Measurements from ENCODE around the gene FOXC1. TPM values are rescaled to one million over a fixed set of nuclear protein-coding genes. Genes with fewer than 3 reads are reported as not detected.

Gene FOXC1
- polyA plus RNA-seq, 5 donors = 0.68 to 0.93 (median 0.81) TPM

DNA sequence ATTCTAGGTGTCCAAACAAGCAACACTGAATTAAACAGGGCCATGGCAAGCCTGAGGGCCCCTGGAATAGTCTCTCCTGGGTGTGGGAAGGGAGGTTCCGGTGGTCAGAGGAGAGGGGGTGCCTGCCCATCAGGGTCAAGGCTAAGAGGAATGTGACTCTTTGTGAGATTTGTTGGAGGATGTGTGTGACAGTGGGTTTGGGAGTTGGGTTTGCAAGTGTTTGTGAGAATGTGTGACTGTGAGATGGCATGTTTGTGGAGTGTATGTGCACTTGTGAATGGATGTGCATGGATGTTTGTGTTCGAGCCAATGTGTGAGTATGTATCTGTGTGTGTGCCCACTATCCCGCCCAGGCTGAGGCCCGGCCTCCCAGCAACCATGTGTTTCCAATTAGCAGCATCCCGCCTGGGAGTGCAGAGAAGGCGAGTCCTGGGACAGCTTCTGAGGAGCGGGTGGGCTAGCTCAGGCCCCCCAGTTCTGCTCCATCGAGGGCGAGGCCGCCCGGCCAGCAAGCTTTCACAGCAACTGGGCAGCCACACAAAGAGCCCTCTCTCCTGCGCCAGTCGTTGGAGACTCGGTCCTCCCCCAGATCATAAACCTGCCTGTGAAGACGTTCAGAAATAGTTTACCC, 12.6 kb downstream of the FOXC1 start:
- no peak for DNase-seq

DNA sequence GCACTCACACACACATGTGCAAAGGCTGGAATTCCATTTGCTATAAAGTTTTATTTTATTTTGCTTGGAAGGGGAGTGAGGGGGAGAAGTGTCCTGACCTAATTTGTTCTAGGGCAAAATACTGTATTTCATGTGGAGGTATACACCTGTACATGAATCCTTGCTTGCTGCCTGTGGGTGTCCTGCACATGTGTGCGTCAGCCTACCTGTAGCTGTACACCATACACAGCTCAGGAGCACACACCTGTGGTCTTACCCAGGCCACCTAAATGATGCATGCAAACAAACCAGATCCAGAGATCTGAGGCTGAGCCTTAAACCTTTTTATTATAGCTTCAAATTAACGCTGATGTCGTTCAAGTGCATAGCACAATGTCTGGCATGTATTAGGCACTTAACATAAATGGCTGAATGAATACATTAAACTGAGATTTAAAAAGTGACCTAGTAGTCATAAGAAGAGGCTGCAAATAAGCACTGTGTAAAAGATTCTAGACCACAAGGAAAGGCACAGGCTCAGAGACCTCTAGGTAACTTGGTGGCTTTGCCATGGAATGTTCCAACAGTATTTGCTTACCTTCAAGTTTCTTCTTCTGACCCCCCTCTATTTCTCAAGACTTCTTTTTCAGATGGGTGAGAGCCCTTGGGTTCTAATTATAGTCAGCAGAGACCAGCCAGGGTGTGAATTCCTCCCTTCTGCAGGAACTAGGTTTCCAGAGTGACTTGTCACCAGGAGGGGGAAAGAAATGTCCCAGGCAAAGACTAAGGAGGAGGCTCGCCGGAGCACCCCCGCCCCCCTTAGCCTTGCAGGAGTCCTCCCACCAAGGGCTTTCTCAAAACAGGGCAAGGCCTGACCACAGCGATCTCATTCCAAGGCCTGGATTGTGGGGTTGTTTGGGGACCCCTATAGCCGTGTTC, 13.4 kb downstream of the FOXC1 start:
- DNase-seq = no peak

GRCh38 chr6:1623769-1624057, 14.0 kb downstream of the FOXC1 start:
- DNase-seq = no peak

DNA sequence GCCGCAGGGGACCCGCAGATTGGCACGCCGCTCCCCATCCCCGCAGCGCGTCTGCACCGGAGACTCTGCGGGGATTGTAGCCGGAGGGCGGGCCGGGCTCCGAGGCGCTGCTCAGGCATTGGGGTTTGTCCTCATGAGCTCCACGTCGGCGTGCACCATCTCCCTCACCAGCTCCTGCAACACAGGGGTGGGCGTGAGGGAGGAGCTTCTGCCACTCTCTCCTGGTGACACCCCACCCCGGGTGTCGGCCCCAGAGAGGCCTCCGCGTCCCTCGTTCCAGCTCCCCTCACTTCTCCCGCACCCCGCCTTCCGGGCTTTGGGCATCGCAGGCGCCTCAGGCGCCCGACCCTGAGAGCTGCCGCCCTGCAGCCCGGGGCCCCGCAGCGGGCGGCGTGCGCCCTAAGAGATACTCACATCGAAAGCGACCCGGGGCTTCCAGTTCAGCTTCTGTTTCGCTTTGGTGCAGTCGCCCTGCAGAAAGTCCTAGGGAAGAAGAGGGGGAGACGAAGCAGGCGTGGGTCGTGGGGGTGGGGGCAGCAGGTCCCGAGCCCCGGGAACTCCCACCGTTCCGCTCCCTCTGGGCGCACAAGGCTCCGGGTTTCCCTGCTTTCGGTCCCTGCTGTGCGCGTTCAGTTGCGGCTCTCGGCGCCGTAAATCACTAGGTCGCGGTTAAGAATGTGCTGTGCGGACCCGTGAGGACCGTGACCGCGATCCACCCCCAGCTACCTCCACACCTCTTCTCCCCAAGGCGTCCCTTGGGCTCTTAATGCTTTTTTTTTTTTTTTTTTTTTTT, 14.5 kb downstream of the FOXC1 start:
- DNase-seq = no peak

- DNase-seq = peak in 1 of 2 donors; percentile 30
Measured at GRCh38 chr6:1624851-1625781, 15.4 kb downstream of the FOXC1 start.

DNA sequence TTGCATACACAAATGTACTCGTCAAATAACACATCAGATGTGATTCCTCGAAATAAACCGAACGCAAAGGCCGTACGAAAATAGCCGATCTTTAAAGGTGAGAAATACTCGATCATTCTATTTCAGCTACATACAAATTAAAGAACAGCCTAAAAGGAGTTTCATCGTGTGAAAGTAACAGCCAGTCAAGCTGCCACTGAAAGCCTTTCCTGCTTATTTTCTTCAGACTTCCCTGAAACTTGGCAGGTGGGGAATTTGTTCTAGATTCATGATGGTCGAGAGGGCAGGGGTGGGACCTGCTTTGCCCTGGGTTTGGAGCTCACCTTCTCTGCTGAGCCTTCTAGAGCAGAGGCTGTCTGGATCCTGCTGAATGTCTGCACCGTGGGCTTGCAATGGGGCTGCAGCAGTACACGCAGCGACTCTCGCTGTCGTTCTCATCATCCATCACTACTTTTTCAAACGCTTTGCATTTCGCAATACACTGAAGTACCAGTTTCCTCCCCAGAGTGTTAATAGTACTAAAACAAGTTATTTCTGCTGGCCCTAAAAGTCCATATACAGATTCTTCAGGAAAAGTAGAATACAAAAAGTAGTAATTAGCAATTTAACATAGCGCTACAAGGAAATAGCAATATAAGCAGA, 16.2 kb downstream of the FOXC1 start:
- DNase-seq = no peak

GRCh38 chr6:1626481-1626880, 16.8 kb downstream of the FOXC1 start:
- no peak for DNase-seq

DNA sequence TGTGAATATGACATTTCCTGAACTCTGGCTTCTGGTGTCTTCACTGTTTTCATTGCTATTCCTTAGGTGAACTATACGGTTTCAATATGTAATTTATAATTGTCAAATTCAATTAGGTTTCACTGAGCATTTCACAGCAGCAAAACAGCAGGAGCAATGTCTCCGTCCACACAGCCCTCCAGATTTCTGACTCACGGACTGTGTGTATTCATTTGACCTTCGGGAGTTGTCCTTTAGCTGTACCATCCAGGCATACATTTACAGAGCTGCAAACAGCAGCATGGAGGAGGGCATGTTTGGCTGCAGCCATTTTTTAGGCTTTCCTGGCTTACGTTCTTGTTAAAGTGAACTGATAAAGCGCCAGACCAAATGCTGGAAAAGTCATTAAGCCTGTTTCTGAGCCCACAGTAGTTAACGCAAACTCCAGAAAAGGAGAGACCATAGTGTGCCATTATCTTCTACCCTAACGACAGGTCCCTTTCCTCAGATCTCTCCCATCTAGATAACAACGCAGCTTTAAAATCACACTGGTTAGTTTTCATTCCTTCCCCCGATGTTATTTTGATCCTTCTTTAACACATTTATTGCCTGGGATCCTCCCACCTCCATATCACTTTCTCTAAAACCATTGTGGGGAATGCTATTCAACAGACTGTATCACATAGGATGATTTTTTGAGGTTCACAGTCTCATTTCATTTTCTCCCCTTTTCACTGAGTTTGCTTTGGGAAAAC, 18.3 kb downstream of the FOXC1 start:
- DNase-seq = no peak

GRCh38 chr6:1629316-1629715, 19.6 kb downstream of the FOXC1 start:
- no peak for DNase-seq

- DNase-seq = no peak
Measured at GRCh38 chr6:1630212-1630770, 20.6 kb downstream of the FOXC1 start.

DNA sequence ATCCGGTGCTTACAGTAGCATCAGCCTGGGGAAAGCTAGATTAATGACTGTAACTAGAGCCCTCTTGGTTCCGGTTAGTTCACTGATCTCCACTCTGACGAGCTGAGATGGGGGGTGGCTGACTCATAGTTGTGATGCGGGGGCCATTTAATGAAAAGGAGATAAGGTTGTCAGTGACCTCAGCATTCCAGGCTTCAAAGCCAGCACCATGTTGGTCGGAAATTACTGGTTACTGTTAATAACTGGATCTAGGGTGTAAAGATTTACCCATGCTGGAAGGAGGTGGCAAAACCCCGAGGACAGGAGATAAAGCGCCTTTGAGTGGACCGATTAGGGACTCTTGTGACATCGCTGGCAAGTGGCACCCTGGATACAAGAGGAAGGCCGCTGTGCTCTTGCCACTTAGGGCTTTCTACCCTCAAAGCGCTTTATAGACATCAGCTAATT, 21.1 kb downstream of the FOXC1 start:
- DNase-seq = no peak

DNA sequence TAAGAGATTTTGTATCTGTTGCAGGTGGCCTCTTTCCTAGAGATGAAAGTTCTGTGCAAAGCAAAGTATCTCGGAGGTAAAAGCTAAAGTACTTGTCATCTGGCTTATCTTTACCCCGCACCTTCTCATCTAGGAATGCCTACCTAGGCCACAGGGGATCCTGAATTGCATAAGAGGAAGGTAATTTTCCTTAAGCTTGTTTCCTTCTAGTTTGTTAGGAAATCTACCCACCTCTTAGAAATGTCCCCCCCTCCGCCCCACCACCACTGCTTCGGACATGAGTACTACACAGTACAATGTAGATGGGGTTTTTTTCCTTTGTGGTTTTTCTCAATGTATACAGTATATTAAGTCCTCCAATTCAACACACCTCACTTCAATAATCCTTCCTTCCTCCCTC, 21.5 kb downstream of the FOXC1 start:
- no peak for DNase-seq

DNA sequence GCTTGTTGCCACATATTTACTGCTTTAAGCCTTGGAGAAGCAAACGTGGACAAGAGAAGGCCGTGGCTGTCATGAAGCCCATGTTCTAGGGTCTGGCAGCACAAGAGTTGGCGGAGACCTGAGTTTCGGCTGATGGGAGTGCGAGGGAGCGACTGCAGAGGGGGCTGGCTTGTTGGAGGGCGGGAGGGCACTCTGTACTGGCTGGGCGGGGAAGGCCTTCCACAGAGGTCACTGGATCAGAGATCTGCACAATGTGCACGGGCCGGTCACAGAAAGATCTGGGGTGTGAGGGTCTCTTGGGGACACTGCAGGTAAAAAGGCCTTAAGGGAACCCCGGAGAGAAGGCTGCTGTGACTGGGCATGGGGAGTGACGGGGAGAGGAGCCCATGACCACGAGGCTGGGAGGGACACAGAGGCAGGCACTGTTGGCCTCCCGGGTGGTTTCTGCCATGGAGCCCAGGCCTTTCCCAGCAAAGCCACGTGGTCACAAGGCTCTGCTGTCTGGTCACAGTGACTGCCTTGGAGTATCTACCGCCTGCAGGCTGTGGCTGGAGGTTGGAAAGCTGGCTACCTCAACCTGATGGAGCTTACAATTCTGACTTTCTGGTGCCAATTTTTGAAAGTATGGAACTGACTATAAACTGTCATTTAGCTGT, 23.8 kb downstream of the FOXC1 start:
- DNase-seq = no peak

GRCh38 chr6:1634081-1634480, 24.4 kb downstream of the FOXC1 start:
- no peak for DNase-seq

GRCh38 chr6:1635305-1636010, 25.7 kb downstream of the FOXC1 start:
- peak in 1 of 2 donors; percentile 24 for DNase-seq

- no peak for DNase-seq
Measured at GRCh38 chr6:1636272-1636825, 26.6 kb downstream of the FOXC1 start.

GRCh38 chr6:1636971-1637871, 27.5 kb downstream of the FOXC1 start:
- no peak for DNase-seq
